Natural killer cell (primary cell): ENCODE results near the gene USP7. TPM values are rescaled to one million over a fixed set of nuclear protein-coding genes. Genes with fewer than 3 reads are reported as not detected.

Experiments
- ATAC-seq, 3 donors: fragments of 150-1000 bp in 2 of 3; fragments of 200-7000 bp in 1 of 3; cut with Tn5 transposase; 1 replicate in 1 of 3; 2 replicates in 2 of 3; pipeline ENCODE4 v1.10.0; 2021; ENCODE audit warnings: mild to moderate bottlenecking in 2 of 3, moderate library complexity in 2 of 3
- DNase-seq, 2 donors: peaks; one replicate each; pipeline versions ENCODE4 v3.0.0 to v3.0.0-alpha.2; 2013 to 2021; ENCODE audit warnings: mixed read lengths in 1 of 2
- H3K27ac ChIP-seq: one replicate; pipeline ENCODE4 v1.5.1; 2013; ENCODE audit warnings: mild to moderate bottlenecking, low read length
- H3K27me3 ChIP-seq: one replicate; pipeline ENCODE4 v1.6.1; 2013; ENCODE audit warnings: low read length; ENCODE audit not compliant: control insufficient read depth, insufficient read depth
- H3K36me3 ChIP-seq: one replicate; pipeline ENCODE4 v1.6.1; 2013; ENCODE audit warnings: low read length; ENCODE audit not compliant: control insufficient read depth, insufficient read depth
- H3K4me1 ChIP-seq: one replicate; pipeline ENCODE4 v1.6.1; 2013; ENCODE audit warnings: low read length; ENCODE audit not compliant: control insufficient read depth, insufficient read depth
- H3K4me3 ChIP-seq: one replicate; pipeline ENCODE4 v1.5.1; 2013; ENCODE audit warnings: low read length
- H3K9me3 ChIP-seq: one replicate; pipeline ENCODE4 v1.6.1; 2013; ENCODE audit warnings: low read length; ENCODE audit not compliant: control insufficient read depth, insufficient read depth
- H3K27ac Mint-ChIP-seq, 2 donors: one replicate each; pipeline ENCODE4 v1.8.0; 2022; ENCODE audit warnings: mild to moderate bottlenecking in 2 of 2, mixed read lengths in 2 of 2, moderate library complexity in 1 of 2
- H3K27me3 Mint-ChIP-seq, 2 donors: one replicate each; pipeline ENCODE4 v1.8.0; 2022; ENCODE audit warnings: low read depth in 2 of 2, mixed read lengths in 2 of 2
- H3K36me3 Mint-ChIP-seq: one replicate; pipeline ENCODE4 v1.8.0; 2022; ENCODE audit warnings: mixed read lengths
- H3K4me1 Mint-ChIP-seq, 2 donors: one replicate each; pipeline ENCODE4 v1.8.0; 2022; ENCODE audit warnings: mixed read lengths in 2 of 2
- H3K4me3 Mint-ChIP-seq: one replicate; pipeline ENCODE4 v1.8.0; 2022; ENCODE audit warnings: mild to moderate bottlenecking, moderate library complexity, mixed read lengths
- H3K9me3 Mint-ChIP-seq, 2 donors: one replicate each; pipeline ENCODE4 v1.8.0; 2022; ENCODE audit warnings: mixed read lengths in 2 of 2
- WGBS: methylation state at CpG from one replicate; pipeline ENCODE4 v1.1.7; 2013; ENCODE audit warnings: missing lambda C conversion rate; ENCODE audit not compliant: insufficient coverage; 5-methylcytosine and 5-hydroxymethylcytosine counted together
- intact Hi-C: fragments of 100-400 bp; cut with micrococcal nuclease; formaldehyde crosslinking; loops from one replicate; pipeline ENCODE4 v1.14.2; 2022
- total RNA-seq, 4 donors: library from RNA; stranded (reverse); fragments of 120-200 nt in 1 of 4; gene quantifications; one replicate each; pipeline versions ENCODE4 v1.2.3 to v1.2.4, GENCODE V29; 2013 to 2022
- TF ChIP-seq, protein P1 (sequence below): fragments of 200-600 bp; IDR thresholded peaks from one replicate; pipeline ENCODE4 v1.8.0; 2022; ENCODE audit warnings: antibody characterized with exemption

USP7 gene
- total RNA-seq, 3 donors from 2014 or later (not counting 1 experiment from before 2014, with no cell fraction given) = 213 to 268 (median 236) TPM

DNA sequence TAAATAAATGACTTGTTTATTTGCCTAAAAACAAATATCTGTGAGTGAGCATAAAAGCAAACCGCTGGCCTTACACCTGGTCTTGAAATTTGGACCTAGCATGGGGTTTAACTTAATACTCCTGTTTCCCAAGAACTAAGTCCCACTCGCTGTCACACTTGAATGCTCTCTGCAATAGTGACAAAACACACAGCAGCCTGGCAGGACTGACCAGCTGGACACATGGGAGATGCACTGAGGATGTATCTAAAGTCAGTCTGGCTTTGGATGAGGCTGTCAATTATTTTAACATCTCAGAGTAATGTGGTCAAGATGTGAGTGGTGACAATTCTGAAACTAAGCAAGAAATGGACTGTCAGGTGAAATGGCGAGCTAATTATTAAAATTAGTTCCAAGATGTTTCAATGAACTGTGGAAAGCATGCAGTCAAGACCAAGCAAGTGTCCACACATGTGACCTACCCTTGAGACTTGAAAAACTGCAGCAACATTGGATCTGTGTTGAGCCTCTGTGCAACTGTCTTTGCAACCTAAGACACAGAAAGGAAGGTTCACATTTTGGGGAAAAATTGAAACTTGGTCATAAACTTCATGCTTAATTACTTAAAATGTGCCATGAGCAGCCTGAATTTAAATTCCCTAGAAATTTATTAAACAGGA is 64.9 kb downstream of the USP7 start:
- Histone ChIP-seq H3K4me1 (no peaks in the 10 kb centered on the region), H3K27me3 (no peaks in the 10 kb centered on the region), H3K9me3 (no peaks in the 10 kb centered on the region), H3K4me3 (no peak overlapping the region), H3K36me3 (peaks cover 92% of the 10 kb centered on the region), H3K27ac (no peak overlapping the region)
- Mint-ChIP-seq H3K27me3 (no peaks in the 10 kb centered on the region), H3K4me3 (no peak overlapping the region), H3K27ac (no peak overlapping the region), H3K9me3 (no peaks in the 10 kb centered on the region), H3K4me1 (no peaks in the 10 kb centered on the region), H3K36me3 (peaks cover 30% of the 10 kb centered on the region)
- intact Hi-C loops = loop anchor here (10.0 kb wide), 1 partner anchor 236 kb away; no protein-coding TSS in a partner anchor
- TF ChIP-seq, protein P1, sequence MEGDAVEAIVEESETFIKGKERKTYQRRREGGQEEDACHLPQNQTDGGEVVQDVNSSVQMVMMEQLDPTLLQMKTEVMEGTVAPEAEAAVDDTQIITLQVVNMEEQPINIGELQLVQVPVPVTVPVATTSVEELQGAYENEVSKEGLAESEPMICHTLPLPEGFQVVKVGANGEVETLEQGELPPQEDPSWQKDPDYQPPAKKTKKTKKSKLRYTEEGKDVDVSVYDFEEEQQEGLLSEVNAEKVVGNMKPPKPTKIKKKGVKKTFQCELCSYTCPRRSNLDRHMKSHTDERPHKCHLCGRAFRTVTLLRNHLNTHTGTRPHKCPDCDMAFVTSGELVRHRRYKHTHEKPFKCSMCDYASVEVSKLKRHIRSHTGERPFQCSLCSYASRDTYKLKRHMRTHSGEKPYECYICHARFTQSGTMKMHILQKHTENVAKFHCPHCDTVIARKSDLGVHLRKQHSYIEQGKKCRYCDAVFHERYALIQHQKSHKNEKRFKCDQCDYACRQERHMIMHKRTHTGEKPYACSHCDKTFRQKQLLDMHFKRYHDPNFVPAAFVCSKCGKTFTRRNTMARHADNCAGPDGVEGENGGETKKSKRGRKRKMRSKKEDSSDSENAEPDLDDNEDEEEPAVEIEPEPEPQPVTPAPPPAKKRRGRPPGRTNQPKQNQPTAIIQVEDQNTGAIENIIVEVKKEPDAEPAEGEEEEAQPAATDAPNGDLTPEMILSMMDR = no peak
- ATAC-seq (no peak), DNase-seq (no peak)
- WGBS = 95% methylated on average over 3 of the region's 3 CpGs

DNA sequence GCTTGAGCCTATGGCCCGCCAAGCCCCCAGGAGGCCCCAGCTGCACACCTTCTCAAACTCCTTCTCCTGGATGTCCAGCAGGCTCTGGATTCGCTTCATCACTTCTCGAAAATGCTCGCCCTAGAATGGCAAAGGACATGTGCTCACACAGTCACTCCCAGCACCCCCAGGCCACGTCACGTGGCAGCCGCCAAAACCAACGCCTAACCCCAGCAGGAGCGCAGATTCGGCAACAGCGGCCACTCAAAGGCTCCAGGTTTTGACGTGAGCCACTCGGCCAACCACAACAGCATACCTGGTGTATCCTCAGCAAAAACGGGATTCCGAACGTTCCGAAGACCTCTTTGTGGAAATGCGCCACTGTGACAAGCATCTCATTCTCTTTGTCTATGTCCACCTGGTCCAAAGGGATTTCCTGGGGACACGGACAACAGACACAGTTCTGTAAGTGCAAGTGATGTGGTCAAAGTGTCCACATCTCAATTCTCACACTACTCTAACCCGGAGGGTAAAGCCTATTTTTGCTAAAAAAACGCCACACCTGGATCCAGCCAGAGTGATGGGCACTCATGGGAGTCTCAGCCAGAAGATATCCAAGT is 68.9 kb downstream of the USP7 start:
- Histone ChIP-seq H3K4me1 (peaks cover 10% of the 10 kb centered on the region), H3K27me3 (no peaks in the 10 kb centered on the region), H3K27ac (no peak overlapping the region), H3K4me3 (no peak overlapping the region), H3K36me3 (peaks cover 77% of the 10 kb centered on the region), H3K9me3 (no peaks in the 10 kb centered on the region)
- Mint-ChIP-seq H3K4me1 (peaks cover 0 to 8% of the 10 kb centered on the region in 2 donors), H3K4me3 (peak overlapping the region; percentile 13), H3K36me3 (peaks cover 26% of the 10 kb centered on the region), H3K27me3 (no peaks in the 10 kb centered on the region), H3K9me3 (no peaks in the 10 kb centered on the region), H3K27ac (peak overlapping the region in 1 of 2 donors; percentile 75)
- DNase-seq = no peak
- WGBS = 97% methylated on average over 21 of the region's 21 CpGs
- TF ChIP-seq, protein P1 = no peak
- ATAC-seq = no peak
- intact Hi-C loops = loop anchor here (10.0 kb wide), 1 partner anchor 240 kb away; no protein-coding TSS in a partner anchor

DNA sequence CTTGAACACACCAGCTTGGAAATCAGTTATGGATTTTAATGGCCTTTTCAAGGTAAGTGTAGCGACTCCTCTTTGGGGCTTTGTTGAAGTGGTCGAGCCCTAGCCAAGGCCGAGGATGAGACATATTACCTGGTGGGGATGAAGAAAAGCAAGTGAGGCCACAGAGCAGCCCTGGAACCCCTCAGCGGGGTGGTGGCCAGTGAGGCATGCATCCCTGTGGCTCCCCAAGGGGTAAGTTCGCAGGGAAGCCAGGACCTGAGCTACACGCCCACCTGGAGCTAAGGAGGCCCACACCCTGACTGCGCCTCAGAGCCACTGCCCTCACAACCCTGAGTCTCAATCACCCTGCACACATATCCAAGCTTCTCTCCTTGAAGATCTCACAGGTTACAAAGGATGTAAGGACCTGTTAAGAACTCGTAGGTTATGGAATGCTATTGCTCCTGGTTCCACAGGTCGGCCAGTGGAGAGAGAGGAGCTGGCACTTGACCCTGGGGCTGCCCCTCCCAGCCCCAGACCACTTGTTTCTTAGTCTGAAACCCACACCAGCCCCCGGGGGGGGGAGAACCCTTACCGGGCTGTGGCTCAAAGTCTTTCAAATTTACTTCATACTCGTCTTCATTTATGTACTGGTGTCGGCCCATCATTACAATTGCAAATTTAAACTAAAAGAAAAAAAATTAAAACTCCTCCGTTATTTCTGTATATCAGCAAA is 69.6 kb downstream of the USP7 start:
- TF ChIP-seq, protein P1 = no peak
- DNase-seq = no peak
- Histone ChIP-seq H3K4me1 (peaks cover 10% of the 10 kb centered on the region), H3K9me3 (no peaks in the 10 kb centered on the region), H3K36me3 (peaks cover 72% of the 10 kb centered on the region), H3K4me3 (no peak overlapping the region), H3K27ac (no peak overlapping the region), H3K27me3 (no peaks in the 10 kb centered on the region)
- Mint-ChIP-seq H3K27ac (peak overlapping the region; percentile 64 to 75), H3K9me3 (no peaks in the 10 kb centered on the region), H3K4me1 (peaks cover 0 to 8% of the 10 kb centered on the region in 2 donors), H3K4me3 (peak overlapping the region; percentile 13), H3K27me3 (no peaks in the 10 kb centered on the region), H3K36me3 (peaks cover 26% of the 10 kb centered on the region)
- WGBS = 86% methylated on average over 14 of the region's 14 CpGs
- intact Hi-C loops = loop anchor here (10.0 kb wide), 1 partner anchor 241 kb away; no protein-coding TSS in a partner anchor
- no peak for ATAC-seq
